ENCODE measurements around the gene RTN4IP1.
"Not testable (repeated sequence)": the region's sequence is repeated elsewhere in the genome, so short reads cannot be mapped to it uniquely, and the experiment has no call there.

Gene RTN4IP1

GRCh38 chr6:106630366-106630765, 1.1 kb upstream of the RTN4IP1 start:
- Histone ChIP-seq H3K4me3 (peak overlapping the region; percentile 51 to 93 (median 77)), H3K27ac (peak overlapping the region in 6 of 21 experiments; percentile 82 to 93 (median 88))

- Histone ChIP-seq H3K27ac (peak overlapping the region; percentile 53 to 93 (median 82)), H3K4me3 (peak overlapping the region; percentile 51 to 93 (median 77))
Measured at GRCh38 chr6:106629859-106630163, 513 bp upstream of the RTN4IP1 start.

- peak overlapping the region in 20 of 21 experiments; percentile 53 to 93 (median 82) for H3K27ac ChIP-seq
- H3K4me3 ChIP-seq = peak overlapping the region; percentile 51 to 93 (median 77)
Measured at GRCh38 chr6:106628658-106629102, 618 bp downstream of the RTN4IP1 start.

- H3K27ac ChIP-seq = peak overlapping the region in 2 of 21 experiments; percentile 82 to 93
- H3K4me3 ChIP-seq = not testable (repeated sequence)
Measured at GRCh38 chr6:106627760-106628159, 1.5 kb downstream of the RTN4IP1 start.

- H3K4me3 ChIP-seq = no peak overlapping the region
- H3K27ac ChIP-seq = no peak overlapping the region
Measured at GRCh38 chr6:106626485-106626884, 2.8 kb downstream of the RTN4IP1 start.

- Histone ChIP-seq H3K4me3 (no peak overlapping the region), H3K27ac (no peak overlapping the region)
Measured at GRCh38 chr6:106623039-106623438, 6.3 kb downstream of the RTN4IP1 start.

- Histone ChIP-seq H3K4me3 (no peak overlapping the region), H3K27ac (no peak overlapping the region)
Measured at GRCh38 chr6:106622412-106622811, 6.9 kb downstream of the RTN4IP1 start.

- no peak overlapping the region for H3K27ac ChIP-seq
- no peak overlapping the region for H3K4me3 ChIP-seq
Measured at GRCh38 chr6:106620931-106621672, 8.2 kb downstream of the RTN4IP1 start.

GRCh38 chr6:106619223-106619622, 10.1 kb downstream of the RTN4IP1 start:
- H3K4me3 ChIP-seq = no peak overlapping the region

GRCh38 chr6:106618324-106618723, 11.0 kb downstream of the RTN4IP1 start:
- Histone ChIP-seq H3K27ac (no peak overlapping the region), H3K4me3 (no peak overlapping the region)

More at GRCh38 chr6:106619223-106619622, 10.1 kb downstream of the RTN4IP1 start:
- no peak overlapping the region for H3K27ac ChIP-seq

GRCh38 chr6:106617857-106618256, 11.4 kb downstream of the RTN4IP1 start:
- Histone ChIP-seq H3K4me3 (no peak overlapping the region), H3K27ac (no peak overlapping the region)

- no peak overlapping the region for H3K27ac ChIP-seq
Measured at GRCh38 chr6:106617302-106617701, 12.0 kb downstream of the RTN4IP1 start.

GRCh38 chr6:106614592-106615257, 14.6 kb downstream of the RTN4IP1 start:
- Histone ChIP-seq H3K27ac (peak overlapping the region in 1 of 21 experiments; percentile 44), H3K4me3 (no peak overlapping the region)

More at GRCh38 chr6:106617302-106617701, 12.0 kb downstream of the RTN4IP1 start:
- no peak overlapping the region for H3K4me3 ChIP-seq

GRCh38 chr6:106614166-106614565, 15.1 kb downstream of the RTN4IP1 start:
- Histone ChIP-seq H3K4me3 (no peak overlapping the region), H3K27ac (peak overlapping the region in 1 of 21 experiments; percentile 44)

GRCh38 chr6:106613590-106613989, 15.7 kb downstream of the RTN4IP1 start:
- no peak overlapping the region for H3K4me3 ChIP-seq

GRCh38 chr6:106612671-106613416, 16.5 kb downstream of the RTN4IP1 start:
- no peak overlapping the region for H3K4me3 ChIP-seq
- H3K27ac ChIP-seq = peak overlapping the region in 1 of 21 experiments; percentile 24

More at GRCh38 chr6:106613590-106613989, 15.7 kb downstream of the RTN4IP1 start:
- peak overlapping the region in 1 of 21 experiments; percentile 24 for H3K27ac ChIP-seq

- no peak overlapping the region for H3K27ac ChIP-seq
- no peak overlapping the region for H3K4me3 ChIP-seq
Measured at GRCh38 chr6:106611030-106611429, 18.3 kb downstream of the RTN4IP1 start.

GRCh38 chr6:106609699-106610098, 19.6 kb downstream of the RTN4IP1 start:
- Histone ChIP-seq H3K4me3 (no peak overlapping the region), H3K27ac (no peak overlapping the region)

GRCh38 chr6:106608080-106608668, 21.1 kb downstream of the RTN4IP1 start:
- Histone ChIP-seq H3K27ac (no peak overlapping the region), H3K4me3 (no peak overlapping the region)

GRCh38 chr6:106600329-106600728, 29.0 kb downstream of the RTN4IP1 start:
- H3K4me3 ChIP-seq = no peak overlapping the region

More at GRCh38 chr6:106600329-106600728, 29.0 kb downstream of the RTN4IP1 start:
- no peak overlapping the region for H3K27ac ChIP-seq

Measured in skin epidermis (tissue), 12 donors.